ENCODE results near the gene GSX1. TPM values are rescaled to one million over a fixed set of nuclear protein-coding genes. Genes with fewer than 3 reads are reported as not detected.
"Not testable (repeated sequence)": the region's sequence is repeated elsewhere in the genome, so short reads cannot be mapped to it uniquely, and the experiment has no call there.

Gene GSX1
- not detected for total RNA-seq

DNA sequence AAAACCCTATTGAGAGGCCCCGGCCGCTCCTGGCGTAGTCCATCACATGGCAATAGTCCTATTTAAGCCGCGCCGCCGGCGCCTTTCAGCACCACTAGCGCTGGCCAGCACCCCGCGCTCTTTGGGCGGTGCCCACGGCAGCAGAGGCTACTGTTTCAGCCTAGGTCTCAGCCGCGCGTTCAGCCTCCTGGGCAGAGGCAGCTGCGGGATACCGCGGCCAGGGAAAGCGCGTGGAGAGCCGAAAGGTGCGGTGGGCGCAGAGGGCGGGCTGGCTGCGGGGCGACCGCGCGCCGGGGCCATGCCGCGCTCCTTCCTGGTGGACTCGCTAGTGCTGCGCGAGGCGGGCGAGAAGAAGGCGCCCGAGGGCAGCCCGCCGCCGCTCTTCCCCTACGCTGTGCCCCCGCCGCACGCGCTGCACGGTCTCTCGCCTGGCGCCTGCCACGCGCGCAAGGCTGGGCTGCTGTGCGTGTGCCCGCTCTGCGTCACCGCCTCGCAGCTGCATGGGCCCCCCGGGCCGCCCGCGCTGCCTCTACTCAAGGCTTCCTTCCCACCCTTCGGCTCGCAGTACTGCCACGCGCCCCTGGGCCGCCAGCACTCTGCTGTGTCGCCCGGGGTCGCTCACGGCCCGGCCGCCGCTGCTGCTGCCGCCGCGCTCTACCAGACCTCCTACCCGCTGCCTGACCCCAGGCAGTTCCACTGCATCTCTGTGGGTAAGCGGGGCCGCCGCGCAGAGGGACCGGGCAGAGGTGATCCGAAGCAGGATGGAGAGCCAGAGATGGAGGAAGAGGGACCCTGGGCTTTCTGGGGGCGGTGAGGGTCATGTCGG is at the start of gene GSX1:
TSS of gene GSX1 (plus strand) at position 91 of the 826 bp plus-strand sequence. CDS start at position 299, 208 bp downstream.
- intact Hi-C loops (cut with DNase I): no loop called here
- Histone ChIP-seq H3K4me1 (peaks cover 35% of the 10 kb centered on the region), H3K9me3 (no peaks in the 10 kb centered on the region), H3K36me3 (no peaks in the 10 kb centered on the region), H3K27ac (no peak within 1 kb of the TSS), H3K27me3 (peaks cover 26% of the 10 kb centered on the region), H3K4me3 (peak within 1 kb of the TSS; percentile 20 to 38)
- no peak for DNase-seq (ENCODE audit: extremely low spot score in 2 of 2)
- TF ChIP-seq POLR2A (IDR thresholded peaks at IDR 0.05) (no peak), POLR2AphosphoS5 (IDR thresholded peaks at IDR 0.05; ENCODE audit: insufficient read depth in 1 of 2, low read depth in 1 of 2) (no peak)
- TF ChIP-seq, protein P1, sequence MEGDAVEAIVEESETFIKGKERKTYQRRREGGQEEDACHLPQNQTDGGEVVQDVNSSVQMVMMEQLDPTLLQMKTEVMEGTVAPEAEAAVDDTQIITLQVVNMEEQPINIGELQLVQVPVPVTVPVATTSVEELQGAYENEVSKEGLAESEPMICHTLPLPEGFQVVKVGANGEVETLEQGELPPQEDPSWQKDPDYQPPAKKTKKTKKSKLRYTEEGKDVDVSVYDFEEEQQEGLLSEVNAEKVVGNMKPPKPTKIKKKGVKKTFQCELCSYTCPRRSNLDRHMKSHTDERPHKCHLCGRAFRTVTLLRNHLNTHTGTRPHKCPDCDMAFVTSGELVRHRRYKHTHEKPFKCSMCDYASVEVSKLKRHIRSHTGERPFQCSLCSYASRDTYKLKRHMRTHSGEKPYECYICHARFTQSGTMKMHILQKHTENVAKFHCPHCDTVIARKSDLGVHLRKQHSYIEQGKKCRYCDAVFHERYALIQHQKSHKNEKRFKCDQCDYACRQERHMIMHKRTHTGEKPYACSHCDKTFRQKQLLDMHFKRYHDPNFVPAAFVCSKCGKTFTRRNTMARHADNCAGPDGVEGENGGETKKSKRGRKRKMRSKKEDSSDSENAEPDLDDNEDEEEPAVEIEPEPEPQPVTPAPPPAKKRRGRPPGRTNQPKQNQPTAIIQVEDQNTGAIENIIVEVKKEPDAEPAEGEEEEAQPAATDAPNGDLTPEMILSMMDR (IDR thresholded peaks at IDR 0.05): no peak

DNA sequence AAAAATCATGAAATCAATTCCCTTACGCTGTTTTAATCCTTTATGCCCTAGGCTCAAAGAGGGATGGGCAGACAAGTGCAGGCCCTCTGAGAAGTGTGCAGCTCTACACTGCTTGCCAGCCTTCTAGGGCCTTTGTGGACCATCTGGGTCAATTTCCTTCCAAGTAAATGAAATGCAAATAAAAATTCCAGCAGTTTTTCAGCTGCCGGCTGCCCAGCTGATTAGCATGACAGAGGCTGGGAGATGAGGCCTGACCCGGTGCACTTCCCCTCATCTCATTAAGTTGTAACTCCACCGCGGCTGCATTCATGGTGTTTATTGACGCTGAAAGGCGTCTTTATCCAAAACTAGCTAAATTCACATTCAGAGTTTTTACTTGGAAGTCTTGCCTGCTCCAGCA is 47.5 kb upstream of the GSX1 start:
- Histone ChIP-seq H3K36me3 (no peaks in the 10 kb centered on the region), H3K27me3 (no peaks in the 10 kb centered on the region), H3K4me3 (no peak overlapping the region), H3K27ac (no peak overlapping the region), H3K4me1 (no peaks in the 10 kb centered on the region), H3K9me3 (no peaks in the 10 kb centered on the region)
- intact Hi-C loops (cut with DNase I): no loop called here
- no peak for DNase-seq (ENCODE audit: extremely low spot score in 2 of 2)
- no peak for TF ChIP-seq POLR2AphosphoS5 (IDR thresholded peaks at IDR 0.05; ENCODE audit: insufficient read depth in 1 of 2, low read depth in 1 of 2)
- TF ChIP-seq, protein P1 (IDR thresholded peaks at IDR 0.05): no peak
- TF ChIP-seq POLR2A (IDR thresholded peaks at IDR 0.05): no peak

DNA sequence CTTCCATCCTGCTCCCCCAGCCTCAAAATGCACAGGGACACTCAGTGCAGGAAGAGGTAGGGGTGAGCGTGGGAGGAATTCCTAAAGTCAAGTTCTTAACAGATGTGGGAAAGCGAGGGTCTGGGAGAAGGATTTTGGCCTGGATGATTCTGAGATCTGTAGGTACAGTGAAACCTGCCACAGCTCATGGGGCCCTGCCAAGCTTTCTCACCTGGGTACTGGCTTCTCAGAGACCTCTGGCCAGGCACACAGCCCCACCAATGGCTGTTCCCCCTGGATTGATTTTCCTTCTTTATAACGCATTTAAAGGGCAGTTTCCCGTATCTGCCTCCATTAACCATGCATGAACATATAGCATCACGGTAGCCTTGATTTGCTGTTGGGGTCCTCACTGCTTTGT is 47.0 kb upstream of the GSX1 start:
- H3K36me3 ChIP-seq: no peaks in the 10 kb centered on the region
- no peaks in the 10 kb centered on the region for H3K9me3 ChIP-seq
- no peak overlapping the region for H3K4me3 ChIP-seq
- H3K27me3 ChIP-seq: no peaks in the 10 kb centered on the region
- intact Hi-C loops (cut with DNase I): no loop called here
- H3K4me1 ChIP-seq: no peaks in the 10 kb centered on the region
- DNase-seq (ENCODE audit: extremely low spot score in 2 of 2): no peak
- no peak for TF ChIP-seq POLR2AphosphoS5 (IDR thresholded peaks at IDR 0.05; ENCODE audit: insufficient read depth in 1 of 2, low read depth in 1 of 2)
- TF ChIP-seq POLR2A (IDR thresholded peaks at IDR 0.05): no peak
- TF ChIP-seq, protein P1 (IDR thresholded peaks at IDR 0.05): no peak
- H3K27ac ChIP-seq: no peak overlapping the region

DNA sequence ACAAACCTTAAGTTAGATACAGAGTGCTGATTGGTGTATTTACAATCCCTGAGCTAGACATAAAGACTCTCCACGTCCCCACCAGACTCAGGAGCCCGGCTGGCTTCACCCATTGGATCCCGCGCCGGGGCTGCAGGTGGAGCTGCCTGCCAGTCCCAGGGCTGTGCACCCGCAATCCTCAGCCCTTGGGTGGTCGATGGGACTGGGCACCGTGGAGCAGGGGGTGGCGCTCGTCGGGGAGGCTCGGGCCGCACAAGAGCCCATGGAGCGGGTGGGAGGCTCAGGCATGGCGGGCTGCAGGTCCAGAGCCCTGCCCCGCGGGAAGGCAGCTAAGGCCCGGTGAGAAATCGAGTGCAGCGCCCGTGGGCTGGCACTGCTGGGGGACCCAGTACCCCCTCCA is 44.1 kb upstream of the GSX1 start:
- H3K4me3 ChIP-seq; H3K27me3 ChIP-seq; H3K27ac ChIP-seq; intact Hi-C loops (cut with DNase I); H3K36me3 ChIP-seq; H3K4me1 ChIP-seq; DNase-seq (ENCODE audit: extremely low spot score in 2 of 2); H3K9me3 ChIP-seq: not testable (repeated sequence)

DNA sequence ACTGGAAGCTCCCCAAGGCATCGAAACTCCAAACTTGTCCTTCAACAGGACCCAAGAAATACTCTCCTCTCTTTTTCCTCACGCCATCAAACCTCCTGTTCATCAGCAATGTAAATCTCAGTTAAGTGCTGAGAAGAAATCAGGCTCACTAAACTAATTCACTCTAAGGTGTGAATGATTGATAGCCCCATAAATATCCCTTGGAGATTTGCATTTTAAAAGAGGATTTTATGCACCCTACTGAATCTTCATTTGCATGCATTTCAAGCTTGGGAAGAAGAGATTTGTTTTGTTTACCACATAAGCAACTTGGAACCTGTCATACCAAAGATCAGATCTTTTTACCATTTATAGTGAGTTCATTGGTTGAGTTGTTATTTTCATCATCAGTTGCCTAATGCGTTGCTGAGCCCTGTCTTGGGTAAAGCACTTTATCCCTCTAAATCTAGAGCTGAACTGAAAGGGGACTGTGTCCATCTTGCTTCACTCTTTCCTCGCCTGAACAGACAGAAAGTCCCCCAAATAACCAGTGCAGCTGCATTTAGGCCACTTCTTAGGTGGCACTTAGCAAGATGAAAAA is 40.2 kb upstream of the GSX1 start:
- H3K27me3 ChIP-seq: no peaks in the 10 kb centered on the region
- no peaks in the 10 kb centered on the region for H3K9me3 ChIP-seq
- H3K36me3 ChIP-seq: no peaks in the 10 kb centered on the region
- no peaks in the 10 kb centered on the region for H3K4me1 ChIP-seq
- TF ChIP-seq POLR2A (IDR thresholded peaks at IDR 0.05) (no peak), POLR2AphosphoS5 (IDR thresholded peaks at IDR 0.05; ENCODE audit: insufficient read depth in 1 of 2, low read depth in 1 of 2) (no peak)
- TF ChIP-seq, protein P1 (IDR thresholded peaks at IDR 0.05): no peak
- no peak overlapping the region for H3K27ac ChIP-seq
- H3K4me3 ChIP-seq: no peak overlapping the region
- intact Hi-C loops (cut with DNase I): no loop called here
- DNase-seq (ENCODE audit: extremely low spot score in 2 of 2): no peak
